Subcutaneous adipose tissue (tissue), 4 donors: Measurements from ENCODE around the gene DEPDC4. TPM values are rescaled to one million over a fixed set of nuclear protein-coding genes. Genes with fewer than 3 reads are reported as not detected.

Source experiments
- total RNA-seq, 4 donors: library from RNA; depleted of rRNA; stranded (reverse); fragments of >200 nt; gene quantifications; one replicate each; pipeline ENCODE4 v1.1.0, GENCODE V29; 2016
- TF ChIP-seq, protein P1 (sequence below): fragments of 450-650 bp; IDR thresholded peaks from one replicate; pipeline ENCODE4 v1.5.1; 2016; ENCODE audit warnings: low read depth, mild to moderate bottlenecking, control low read depth, antibody characterized with exemption, moderate library complexity

The DEPDC4 gene
- total RNA-seq, 4 donors from 2014 or later = 2.0 to 2.4 TPM; not detected in 2

DNA sequence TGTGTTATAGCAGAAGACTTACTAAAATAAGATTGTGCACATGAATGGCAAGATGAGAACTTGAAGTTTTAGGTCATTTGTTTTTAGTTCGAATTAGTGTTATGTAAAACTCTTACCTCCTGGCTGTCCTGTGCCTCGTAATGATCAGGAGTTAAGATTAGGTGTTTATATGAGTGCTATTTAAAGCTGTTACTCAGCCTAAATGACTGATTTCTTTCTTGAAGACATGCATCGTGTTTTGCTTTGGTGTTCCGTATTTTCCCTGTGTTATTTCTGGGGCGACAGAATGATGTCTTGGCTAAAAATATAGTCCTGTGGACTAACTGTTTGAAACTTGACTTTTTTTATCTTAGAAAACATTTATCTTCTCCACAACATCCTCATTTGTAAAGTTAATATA lies 22.2 kb upstream of the DEPDC4 start:
- TF ChIP-seq, protein P1, sequence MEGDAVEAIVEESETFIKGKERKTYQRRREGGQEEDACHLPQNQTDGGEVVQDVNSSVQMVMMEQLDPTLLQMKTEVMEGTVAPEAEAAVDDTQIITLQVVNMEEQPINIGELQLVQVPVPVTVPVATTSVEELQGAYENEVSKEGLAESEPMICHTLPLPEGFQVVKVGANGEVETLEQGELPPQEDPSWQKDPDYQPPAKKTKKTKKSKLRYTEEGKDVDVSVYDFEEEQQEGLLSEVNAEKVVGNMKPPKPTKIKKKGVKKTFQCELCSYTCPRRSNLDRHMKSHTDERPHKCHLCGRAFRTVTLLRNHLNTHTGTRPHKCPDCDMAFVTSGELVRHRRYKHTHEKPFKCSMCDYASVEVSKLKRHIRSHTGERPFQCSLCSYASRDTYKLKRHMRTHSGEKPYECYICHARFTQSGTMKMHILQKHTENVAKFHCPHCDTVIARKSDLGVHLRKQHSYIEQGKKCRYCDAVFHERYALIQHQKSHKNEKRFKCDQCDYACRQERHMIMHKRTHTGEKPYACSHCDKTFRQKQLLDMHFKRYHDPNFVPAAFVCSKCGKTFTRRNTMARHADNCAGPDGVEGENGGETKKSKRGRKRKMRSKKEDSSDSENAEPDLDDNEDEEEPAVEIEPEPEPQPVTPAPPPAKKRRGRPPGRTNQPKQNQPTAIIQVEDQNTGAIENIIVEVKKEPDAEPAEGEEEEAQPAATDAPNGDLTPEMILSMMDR = no peak

DNA sequence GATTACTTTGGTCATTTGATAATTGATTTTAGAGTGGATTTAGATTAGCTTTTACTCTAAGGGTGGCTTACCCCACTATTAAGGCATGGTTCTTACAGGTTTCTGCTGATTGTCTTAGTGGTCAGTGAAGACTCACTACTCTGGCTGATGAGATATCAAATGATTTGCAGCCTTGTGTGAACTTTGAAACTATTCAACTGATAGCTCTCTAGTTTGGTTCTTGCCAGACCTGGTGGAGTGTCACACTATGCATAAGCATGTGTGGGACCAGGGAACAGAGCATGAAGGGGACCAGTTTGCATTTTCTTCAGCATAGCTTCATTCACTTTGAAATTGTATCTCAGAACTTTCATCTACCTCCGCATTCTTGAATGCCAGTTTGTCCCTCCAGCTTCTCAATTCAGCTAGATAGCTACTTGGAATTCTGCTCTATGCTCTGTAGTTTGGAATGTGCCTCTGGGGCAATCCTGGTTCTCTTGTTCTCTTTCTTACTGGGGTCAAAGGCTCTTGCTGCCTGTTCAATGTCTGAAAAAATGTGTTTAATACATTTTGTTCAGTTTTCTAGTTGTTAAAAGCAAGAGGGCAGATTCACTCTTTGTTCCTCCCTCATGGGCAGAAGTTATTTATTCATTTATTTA lies 12.8 kb upstream of the DEPDC4 start:
- TF ChIP-seq, protein P1 = no peak

DNA sequence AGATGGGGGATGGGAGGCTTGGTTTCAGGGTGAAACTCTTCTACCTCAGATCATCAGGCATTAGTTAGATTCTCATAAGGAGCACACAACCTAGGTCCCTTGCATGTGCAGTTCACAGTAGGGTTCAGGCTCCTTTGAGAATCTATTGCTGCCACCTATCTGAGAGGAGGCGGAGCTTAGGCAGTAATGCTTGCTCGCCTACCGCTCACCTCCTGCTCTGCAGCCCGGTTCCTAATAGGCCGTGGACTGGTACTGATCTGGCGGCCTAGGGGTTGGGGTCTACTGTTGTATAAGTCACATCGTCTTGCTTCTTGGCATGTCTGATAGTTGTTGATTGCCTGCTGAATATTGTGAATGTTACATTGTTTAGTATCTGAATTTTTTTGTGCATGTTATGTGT lies 12.3 kb upstream of the DEPDC4 start:
- TF ChIP-seq, protein P1 = no peak

DNA sequence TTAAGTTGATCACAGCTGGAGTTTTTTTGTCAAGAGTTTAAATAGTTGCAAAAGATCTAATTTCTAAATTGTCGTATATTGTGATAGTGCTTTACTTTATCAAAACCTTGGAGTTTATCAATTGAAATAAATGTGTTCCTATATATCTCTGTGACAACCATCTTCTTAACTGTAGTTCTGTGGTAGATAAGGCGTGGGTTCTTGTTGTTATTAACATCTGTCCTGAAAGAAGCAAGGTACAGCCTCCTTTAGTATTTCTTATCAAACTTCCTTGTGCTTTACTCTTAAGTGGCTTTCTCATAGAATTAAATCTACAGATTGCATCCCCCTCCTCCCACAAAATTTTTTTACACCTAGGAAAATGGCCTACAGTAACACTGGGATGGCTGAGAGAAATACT lies 7.4 kb upstream of the DEPDC4 start:
- TF ChIP-seq, protein P1 = no peak

DNA sequence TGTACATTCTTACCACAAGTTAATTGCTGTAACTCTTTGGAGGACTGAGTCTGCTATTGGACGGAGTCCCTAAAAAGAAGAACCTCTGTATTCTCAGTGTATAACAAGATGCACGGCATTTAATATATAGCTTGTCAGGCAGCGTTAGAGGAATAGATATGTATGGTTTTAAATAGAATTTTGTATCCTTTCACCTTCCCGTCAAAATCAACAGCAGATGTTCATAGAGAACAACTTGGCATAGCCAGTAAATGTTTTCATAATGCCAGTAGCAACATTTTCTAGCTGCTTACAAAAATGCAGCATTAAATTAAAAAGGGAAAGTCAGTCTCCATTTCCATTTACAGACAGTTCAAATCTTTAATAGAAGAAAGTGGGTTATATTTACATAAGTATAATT lies 6.9 kb upstream of the DEPDC4 start:
- TF ChIP-seq, protein P1 = no peak

DNA sequence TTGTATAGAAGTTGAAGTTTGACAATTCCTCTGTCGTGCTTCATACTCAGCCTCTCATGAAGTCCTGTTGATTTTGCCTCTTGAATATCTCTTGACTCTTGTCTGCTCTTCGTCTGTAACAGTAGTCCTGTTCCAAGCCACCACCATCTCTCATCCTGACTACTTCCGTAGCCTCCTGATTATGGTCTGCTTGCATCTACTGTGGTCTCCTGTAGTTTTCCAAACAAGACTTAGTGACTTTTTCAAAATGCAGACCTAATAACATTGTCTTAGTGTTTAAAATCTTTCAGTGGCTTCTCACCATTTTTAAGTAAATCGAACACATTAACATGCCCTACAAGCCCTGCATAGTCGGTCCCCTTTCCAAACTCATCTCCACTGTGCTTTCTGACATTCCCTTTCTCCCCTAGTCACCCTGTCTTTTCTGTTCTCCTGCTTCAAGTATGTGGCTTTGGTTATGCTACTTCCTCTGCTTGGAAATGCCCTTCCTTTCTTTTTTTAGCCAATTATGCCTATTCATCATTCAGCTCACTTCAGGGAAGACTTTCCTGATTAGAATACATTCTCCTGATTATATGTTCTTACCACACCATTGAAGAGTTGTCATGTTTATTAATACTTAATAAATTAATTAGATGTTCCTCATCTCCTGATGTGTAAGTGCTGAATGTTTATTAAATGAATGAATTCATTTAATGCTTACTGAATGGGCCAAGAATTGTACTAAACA lies 2.1 kb upstream of the DEPDC4 start:
- TF ChIP-seq, protein P1 = no peak

DNA sequence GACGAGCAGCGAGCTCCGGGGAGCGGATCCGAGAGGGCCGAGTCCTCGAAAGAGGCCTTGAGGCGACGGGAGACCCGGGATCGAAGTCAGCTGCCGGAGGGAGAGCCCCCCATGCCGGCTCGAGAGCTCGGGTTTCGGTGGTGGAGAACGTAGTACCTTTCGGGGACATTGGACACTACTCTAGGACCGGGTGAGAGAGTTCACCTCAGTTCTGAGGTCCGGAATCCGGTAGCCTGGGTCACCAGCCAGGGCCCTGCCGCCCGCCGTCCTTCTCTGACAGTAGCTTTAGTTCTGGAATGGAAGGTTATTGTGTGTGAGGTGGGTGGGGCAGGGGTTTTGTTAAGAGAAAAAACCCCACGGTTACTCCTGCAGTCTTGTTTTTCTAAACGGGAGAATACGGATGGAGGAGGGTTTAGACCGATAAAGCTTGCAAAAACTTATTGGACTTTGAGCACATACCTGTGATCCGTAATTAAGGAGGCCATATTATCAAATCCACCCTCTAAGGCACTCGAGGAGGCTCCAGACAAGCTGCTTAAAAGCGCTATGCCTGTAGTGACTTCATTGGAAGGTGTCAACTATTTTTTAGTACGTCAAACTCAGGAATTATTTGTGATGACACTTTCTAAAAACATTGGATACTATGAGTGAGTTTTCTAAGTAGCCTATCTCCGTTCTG lies 863 bp upstream of the DEPDC4 start:
- TF ChIP-seq, protein P1 = no peak
